Chondrocyte (in vitro differentiated cells): ENCODE results near the gene CASTOR1. TPM values are rescaled to one million over a fixed set of nuclear protein-coding genes. Genes with fewer than 3 reads are reported as not detected.

Experiments
- DNase-seq: peaks from one replicate; pipeline ENCODE4 v3.0.0; 2021; ENCODE audit warnings: mixed read lengths, low spot score
- H3K27ac Mint-ChIP-seq: one replicate; pipeline ENCODE4 v1.8.0; 2021; ENCODE audit warnings: mild to moderate bottlenecking, moderate library complexity, mixed read lengths; ENCODE audit not compliant: unreplicated experiment
- H3K27me3 Mint-ChIP-seq: 2 replicates; pipeline ENCODE4 v1.8.0; 2021; ENCODE audit warnings: low read depth, mixed read lengths
- H3K36me3 Mint-ChIP-seq: 2 replicates; pipeline ENCODE4 v1.8.0; 2021; ENCODE audit warnings: low read depth, mixed read lengths
- H3K4me1 Mint-ChIP-seq: 2 replicates; pipeline ENCODE4 v1.8.0; 2021; ENCODE audit warnings: low read depth, mild to moderate bottlenecking, mixed read lengths
- H3K4me3 Mint-ChIP-seq: one replicate; pipeline ENCODE4 v1.8.0; 2021; ENCODE audit warnings: mild to moderate bottlenecking, moderate library complexity, mixed read lengths; ENCODE audit not compliant: unreplicated experiment
- H3K9me3 Mint-ChIP-seq: 2 replicates; pipeline ENCODE4 v1.8.0; 2021; ENCODE audit warnings: low read depth, mixed read lengths
- total RNA-seq: library from RNA; stranded (reverse); gene quantifications from 3 replicates; pipeline ENCODE4 v1.2.1, GENCODE V29; 2021
- TF ChIP-seq, protein P1 (sequence below): fragments of 200-600 bp; sonication (generic); IDR thresholded peaks from 2 replicates; pipeline ENCODE4 v1.5.0; 2021; ENCODE audit warnings: antibody characterized with exemption, mild to moderate bottlenecking, moderate library complexity

The CASTOR1 gene
- total RNA-seq, 1 donor from 2014 or later, result 12.1 TPM

DNA sequence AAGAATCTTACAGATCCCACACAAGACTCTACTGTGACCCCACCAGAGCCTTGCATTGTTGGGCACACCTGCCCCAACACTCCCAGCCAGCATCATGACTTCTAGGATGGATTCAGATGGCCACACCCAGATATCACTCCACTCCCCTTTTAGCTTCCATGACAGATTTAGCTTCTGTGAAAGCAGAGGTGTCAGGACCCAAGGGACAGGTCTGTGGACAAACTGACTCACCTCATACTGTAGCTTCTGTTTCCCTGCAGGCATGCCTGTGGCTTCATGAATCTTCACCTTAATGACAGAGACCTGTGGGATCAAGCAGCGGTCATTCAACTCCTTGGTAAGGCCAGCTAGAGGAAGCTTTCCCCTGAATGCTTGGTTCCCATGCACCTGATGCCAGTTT, 45.9 kb upstream of the CASTOR1 start:
- DNase-seq, result no peak
- Mint-ChIP-seq H3K4me3 (no peak overlapping the region), H3K27ac (no peak overlapping the region), H3K36me3 (peaks cover 51% of the 10 kb centered on the region), H3K9me3 (no peaks in the 10 kb centered on the region), H3K4me1 (peaks cover 3% of the 10 kb centered on the region), H3K27me3 (no peaks in the 10 kb centered on the region)
- TF ChIP-seq, protein P1, sequence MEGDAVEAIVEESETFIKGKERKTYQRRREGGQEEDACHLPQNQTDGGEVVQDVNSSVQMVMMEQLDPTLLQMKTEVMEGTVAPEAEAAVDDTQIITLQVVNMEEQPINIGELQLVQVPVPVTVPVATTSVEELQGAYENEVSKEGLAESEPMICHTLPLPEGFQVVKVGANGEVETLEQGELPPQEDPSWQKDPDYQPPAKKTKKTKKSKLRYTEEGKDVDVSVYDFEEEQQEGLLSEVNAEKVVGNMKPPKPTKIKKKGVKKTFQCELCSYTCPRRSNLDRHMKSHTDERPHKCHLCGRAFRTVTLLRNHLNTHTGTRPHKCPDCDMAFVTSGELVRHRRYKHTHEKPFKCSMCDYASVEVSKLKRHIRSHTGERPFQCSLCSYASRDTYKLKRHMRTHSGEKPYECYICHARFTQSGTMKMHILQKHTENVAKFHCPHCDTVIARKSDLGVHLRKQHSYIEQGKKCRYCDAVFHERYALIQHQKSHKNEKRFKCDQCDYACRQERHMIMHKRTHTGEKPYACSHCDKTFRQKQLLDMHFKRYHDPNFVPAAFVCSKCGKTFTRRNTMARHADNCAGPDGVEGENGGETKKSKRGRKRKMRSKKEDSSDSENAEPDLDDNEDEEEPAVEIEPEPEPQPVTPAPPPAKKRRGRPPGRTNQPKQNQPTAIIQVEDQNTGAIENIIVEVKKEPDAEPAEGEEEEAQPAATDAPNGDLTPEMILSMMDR, result no peak

DNA sequence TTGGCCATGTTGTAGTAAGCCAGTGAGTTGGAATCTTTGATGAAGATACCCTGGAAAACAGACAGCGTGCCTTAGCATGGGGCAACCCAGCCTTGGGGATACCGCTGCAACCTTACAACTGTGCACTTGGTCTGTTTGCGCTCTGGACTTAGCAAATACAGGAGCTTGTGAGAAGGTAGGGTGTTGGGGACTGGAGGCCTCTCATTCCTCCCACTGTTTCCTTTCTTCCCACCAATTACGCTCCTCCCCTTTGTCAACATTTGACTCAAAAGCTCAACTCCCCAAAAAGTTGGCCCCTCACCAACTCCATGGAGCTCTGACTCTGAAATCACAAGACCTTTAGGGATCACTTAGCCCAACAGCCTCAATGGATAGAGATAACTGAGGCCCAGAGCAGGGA, 45.3 kb upstream of the CASTOR1 start:
- no peak overlapping the region for H3K4me3 Mint-ChIP-seq
- H3K27ac Mint-ChIP-seq, result no peak overlapping the region
- H3K9me3 Mint-ChIP-seq, result no peaks in the 10 kb centered on the region
- DNase-seq, result no peak
- H3K27me3 Mint-ChIP-seq, result no peaks in the 10 kb centered on the region
- peaks cover 48% of the 10 kb centered on the region for H3K36me3 Mint-ChIP-seq
- peaks cover 3% of the 10 kb centered on the region for H3K4me1 Mint-ChIP-seq
- TF ChIP-seq, protein P1, result no peak

DNA sequence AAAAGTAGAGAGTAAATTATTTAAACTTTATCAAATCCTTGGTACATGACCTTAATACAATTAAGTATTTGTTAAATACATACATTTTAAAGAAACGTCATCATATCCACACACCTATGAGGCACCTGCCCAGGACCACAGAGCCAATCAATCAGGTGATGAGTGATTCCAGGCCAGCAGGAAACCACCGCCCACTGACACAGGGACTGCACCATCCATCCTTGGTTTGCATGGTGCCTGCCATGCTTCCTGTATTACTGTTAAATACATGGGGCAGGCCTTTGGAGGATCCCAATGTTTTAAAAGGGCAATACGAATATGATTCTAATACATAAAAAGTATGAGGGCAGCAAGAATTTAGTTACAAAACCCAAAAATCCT, 44.4 kb upstream of the CASTOR1 start:
- TF ChIP-seq, protein P1, result no peak
- Mint-ChIP-seq H3K36me3 (peaks cover 40% of the 10 kb centered on the region), H3K9me3 (no peaks in the 10 kb centered on the region), H3K4me3 (no peak overlapping the region), H3K27ac (no peak overlapping the region), H3K27me3 (no peaks in the 10 kb centered on the region), H3K4me1 (peaks cover 6% of the 10 kb centered on the region)
- no peak for DNase-seq

DNA sequence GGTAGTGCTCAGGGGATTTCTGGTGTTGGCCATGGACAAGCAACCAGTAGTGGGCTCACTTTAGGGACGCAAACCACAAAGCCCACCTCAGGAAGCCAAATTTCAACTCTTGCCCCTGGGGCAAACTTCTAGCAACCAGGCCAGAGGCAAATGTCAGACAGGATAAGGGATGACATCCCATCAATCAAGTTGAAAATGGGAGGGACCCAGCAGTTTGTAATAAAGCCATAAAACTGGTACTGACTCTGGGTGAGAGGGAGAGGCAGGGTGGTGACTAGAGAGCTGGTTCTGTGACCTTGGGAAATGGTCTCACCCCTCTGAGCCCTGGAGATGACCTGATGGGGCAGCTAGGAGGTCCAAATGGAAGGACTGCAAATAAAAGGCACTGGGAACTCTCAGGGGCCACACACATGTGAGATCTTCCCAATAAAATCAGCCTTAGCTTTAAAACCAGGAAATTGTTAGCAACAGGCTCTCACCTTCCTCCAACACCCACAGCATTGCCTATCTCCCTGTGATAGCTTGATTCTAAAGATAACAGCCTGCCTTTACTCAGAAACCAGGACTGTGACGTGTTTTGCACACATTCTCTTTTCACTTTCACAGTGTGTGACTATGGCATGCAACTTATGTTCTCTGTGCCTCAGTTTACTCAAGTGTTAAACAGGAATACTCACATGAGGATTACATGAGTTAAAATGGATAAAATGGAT, 43.8 kb upstream of the CASTOR1 start:
- Mint-ChIP-seq H3K4me1 (peaks cover 11% of the 10 kb centered on the region), H3K9me3 (no peaks in the 10 kb centered on the region), H3K27ac (no peak overlapping the region), H3K27me3 (no peaks in the 10 kb centered on the region), H3K4me3 (no peak overlapping the region), H3K36me3 (peaks cover 36% of the 10 kb centered on the region)
- no peak for DNase-seq
- TF ChIP-seq, protein P1, result no peak

DNA sequence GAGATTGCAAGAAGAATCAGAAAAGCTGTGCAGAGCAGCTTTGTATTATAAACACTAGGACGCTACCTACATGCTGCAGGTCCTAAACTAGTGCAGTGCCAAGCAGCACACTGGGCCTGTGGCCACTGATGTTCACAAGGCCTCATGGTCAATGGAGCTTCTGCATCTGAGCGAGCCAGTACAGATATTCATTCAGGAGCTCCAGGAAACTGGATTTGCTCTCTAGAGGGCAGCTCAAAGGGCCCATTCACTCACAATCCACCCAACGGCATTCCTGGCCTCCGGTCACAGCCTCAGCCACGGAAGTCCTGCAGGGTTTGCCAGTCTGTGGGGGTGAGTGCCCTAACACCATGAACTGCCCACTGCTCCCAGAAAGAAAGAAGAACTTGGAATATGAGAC, 43.2 kb upstream of the CASTOR1 start:
- H3K4me1 Mint-ChIP-seq, result peaks cover 15% of the 10 kb centered on the region
- H3K4me3 Mint-ChIP-seq, result no peak overlapping the region
- H3K9me3 Mint-ChIP-seq, result no peaks in the 10 kb centered on the region
- no peak for DNase-seq
- H3K27ac Mint-ChIP-seq, result no peak overlapping the region
- H3K27me3 Mint-ChIP-seq, result no peaks in the 10 kb centered on the region
- TF ChIP-seq, protein P1, result no peak
- peaks cover 30% of the 10 kb centered on the region for H3K36me3 Mint-ChIP-seq
